ENCODE results near the gene AKR1C8.

Gene AKR1C8

DNA sequence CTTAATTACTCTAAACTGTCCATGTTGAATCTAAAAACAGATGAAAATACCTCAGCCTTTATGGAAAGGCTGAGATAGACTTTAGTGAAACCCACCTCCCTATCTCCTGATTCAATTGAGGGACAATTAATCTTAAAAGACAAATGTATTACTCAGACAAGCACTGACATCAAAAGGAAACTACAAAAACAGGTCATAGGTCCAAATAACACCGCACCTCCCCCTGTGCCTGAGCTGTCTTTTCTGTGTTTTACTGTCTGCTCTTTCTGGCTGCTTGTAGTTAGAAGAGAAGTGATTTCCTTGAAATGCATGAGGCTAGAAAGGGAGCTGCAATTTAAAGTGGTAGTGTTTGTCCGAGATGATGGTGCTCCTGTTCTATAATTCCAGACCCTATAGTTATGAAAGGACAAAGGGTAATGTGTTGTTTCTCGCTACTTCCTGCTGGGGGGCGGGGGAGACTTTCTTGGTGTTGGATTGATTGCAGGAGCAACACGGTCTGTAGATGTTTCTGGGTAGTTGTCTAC lies 16.0 kb downstream of the AKR1C8 start:
- no peak overlapping the region for H3K9ac ChIP-seq (ENCODE audit: low read length)
- TF ChIP-seq, protein P1, sequence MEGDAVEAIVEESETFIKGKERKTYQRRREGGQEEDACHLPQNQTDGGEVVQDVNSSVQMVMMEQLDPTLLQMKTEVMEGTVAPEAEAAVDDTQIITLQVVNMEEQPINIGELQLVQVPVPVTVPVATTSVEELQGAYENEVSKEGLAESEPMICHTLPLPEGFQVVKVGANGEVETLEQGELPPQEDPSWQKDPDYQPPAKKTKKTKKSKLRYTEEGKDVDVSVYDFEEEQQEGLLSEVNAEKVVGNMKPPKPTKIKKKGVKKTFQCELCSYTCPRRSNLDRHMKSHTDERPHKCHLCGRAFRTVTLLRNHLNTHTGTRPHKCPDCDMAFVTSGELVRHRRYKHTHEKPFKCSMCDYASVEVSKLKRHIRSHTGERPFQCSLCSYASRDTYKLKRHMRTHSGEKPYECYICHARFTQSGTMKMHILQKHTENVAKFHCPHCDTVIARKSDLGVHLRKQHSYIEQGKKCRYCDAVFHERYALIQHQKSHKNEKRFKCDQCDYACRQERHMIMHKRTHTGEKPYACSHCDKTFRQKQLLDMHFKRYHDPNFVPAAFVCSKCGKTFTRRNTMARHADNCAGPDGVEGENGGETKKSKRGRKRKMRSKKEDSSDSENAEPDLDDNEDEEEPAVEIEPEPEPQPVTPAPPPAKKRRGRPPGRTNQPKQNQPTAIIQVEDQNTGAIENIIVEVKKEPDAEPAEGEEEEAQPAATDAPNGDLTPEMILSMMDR (IDR thresholded peaks at IDR 0.05; ENCODE audit: low read length), result no peak
- H3K36me3 ChIP-seq (replicated peaks; ENCODE audit: insufficient read depth, low read length), result no peaks in the 10 kb centered on the region
- H3F3A ChIP-seq (ENCODE audit: insufficient read depth, low read length), result no peaks in the 10 kb centered on the region
- no peaks in the 10 kb centered on the region for H3K4me1 ChIP-seq (ENCODE audit: low read length)
- no peak overlapping the region for H2AFZ ChIP-seq (ENCODE audit: low read length)
- no peak overlapping the region for H3K4me3 ChIP-seq (ENCODE audit: low read length)
- H3K27ac ChIP-seq (ENCODE audit: low read length), result no peak overlapping the region
- DNase-seq, result no peak
- H3K9me3 ChIP-seq (replicated peaks; ENCODE audit: insufficient read depth, low read length), result no peaks in the 10 kb centered on the region
- no peaks in the 10 kb centered on the region for H3K27me3 ChIP-seq (replicated peaks; ENCODE audit: insufficient read depth, low read length)
- no peaks in the 10 kb centered on the region for H4K20me1 ChIP-seq (ENCODE audit: insufficient read depth, low read length)
- no peak overlapping the region for H3K4me2 ChIP-seq (ENCODE audit: low read depth, low read length)
- no peaks in the 10 kb centered on the region for H3K9me2 ChIP-seq (replicated peaks; ENCODE audit: insufficient read depth, low read length)
- no peaks in the 10 kb centered on the region for H3K79me2 ChIP-seq (ENCODE audit: low read length)

DNA sequence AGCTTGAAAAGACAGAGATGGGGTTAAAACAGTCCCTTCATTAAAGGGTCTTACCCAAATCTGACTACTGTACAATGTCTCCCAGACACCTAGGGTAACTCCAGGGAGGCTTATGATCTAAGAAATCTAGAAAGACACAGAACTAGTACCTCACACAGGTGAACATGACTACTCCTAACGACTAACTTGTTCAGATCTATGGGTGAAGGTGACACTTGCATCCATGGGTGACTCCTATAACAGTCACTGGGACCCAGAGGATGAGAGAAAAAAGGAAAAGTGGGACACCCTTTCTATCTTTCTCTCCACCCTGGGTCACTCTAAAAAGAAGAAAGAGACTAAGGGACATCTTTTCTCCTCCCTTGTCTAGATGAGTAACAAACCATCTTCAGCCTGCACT lies 19.2 kb downstream of the AKR1C8 start:
- Histone ChIP-seq H2AFZ (ENCODE audit: low read length) (no peak overlapping the region), H3K27me3 (replicated peaks; ENCODE audit: insufficient read depth, low read length) (no peaks in the 10 kb centered on the region), H3F3A (ENCODE audit: insufficient read depth, low read length) (no peaks in the 10 kb centered on the region), H3K36me3 (replicated peaks; ENCODE audit: insufficient read depth, low read length) (no peaks in the 10 kb centered on the region), H3K9ac (ENCODE audit: low read length) (no peak overlapping the region), H4K20me1 (ENCODE audit: insufficient read depth, low read length) (no peaks in the 10 kb centered on the region), H3K9me2 (replicated peaks; ENCODE audit: insufficient read depth, low read length) (no peaks in the 10 kb centered on the region), H3K4me1 (ENCODE audit: low read length) (no peaks in the 10 kb centered on the region), H3K27ac (ENCODE audit: low read length) (no peak overlapping the region), H3K4me2 (ENCODE audit: low read depth, low read length) (no peak overlapping the region), H3K79me2 (ENCODE audit: low read length) (no peaks in the 10 kb centered on the region), H3K9me3 (replicated peaks; ENCODE audit: insufficient read depth, low read length) (no peaks in the 10 kb centered on the region), H3K4me3 (ENCODE audit: low read length) (no peak overlapping the region)
- no peak for DNase-seq
- TF ChIP-seq EZH2phosphoT487 (IDR thresholded peaks at IDR 0.05; ENCODE audit: low read length), result no peak
- TF ChIP-seq EZH2 (optimal IDR thresholded peaks at IDR 0.05; ENCODE audit: low read depth, low read length), result no peak
- TF ChIP-seq, protein P1 (IDR thresholded peaks at IDR 0.05; ENCODE audit: low read length), result no peak

DNA sequence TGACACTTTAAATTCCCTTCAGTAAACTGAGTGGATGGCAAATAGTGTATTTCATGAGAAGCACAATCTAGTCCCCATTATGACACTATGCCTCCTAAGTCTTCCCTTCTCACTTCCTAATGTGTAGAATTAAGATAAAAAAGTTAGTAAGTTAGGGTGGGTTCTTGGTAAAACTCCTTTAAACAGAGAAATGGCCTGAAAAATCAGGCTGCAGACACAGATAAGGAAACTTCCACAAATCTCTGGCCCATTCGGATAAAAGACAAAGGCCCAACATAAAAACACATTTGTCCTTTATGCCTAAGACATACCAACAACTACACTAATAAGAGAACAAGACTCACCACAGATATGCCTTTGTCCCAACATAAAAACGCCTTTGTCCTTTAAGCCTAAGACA lies 21.5 kb downstream of the AKR1C8 start:
- no peak for TF ChIP-seq EZH2phosphoT487 (IDR thresholded peaks at IDR 0.05; ENCODE audit: low read length)
- TF ChIP-seq EZH2 (optimal IDR thresholded peaks at IDR 0.05; ENCODE audit: low read depth, low read length), result no peak
- TF ChIP-seq, protein P1 (IDR thresholded peaks at IDR 0.05; ENCODE audit: low read length), result no peak
- Histone ChIP-seq H3F3A (ENCODE audit: insufficient read depth, low read length) (no peaks in the 10 kb centered on the region), H3K79me2 (ENCODE audit: low read length) (no peaks in the 10 kb centered on the region), H4K20me1 (ENCODE audit: insufficient read depth, low read length) (no peaks in the 10 kb centered on the region), H3K27me3 (replicated peaks; ENCODE audit: insufficient read depth, low read length) (no peaks in the 10 kb centered on the region), H3K36me3 (replicated peaks; ENCODE audit: insufficient read depth, low read length) (no peaks in the 10 kb centered on the region), H3K27ac (ENCODE audit: low read length) (no peak overlapping the region), H3K9me2 (replicated peaks; ENCODE audit: insufficient read depth, low read length) (no peaks in the 10 kb centered on the region), H3K4me3 (ENCODE audit: low read length) (no peak overlapping the region), H2AFZ (ENCODE audit: low read length) (no peak overlapping the region), H3K4me2 (ENCODE audit: low read depth, low read length) (no peak overlapping the region), H3K9me3 (replicated peaks; ENCODE audit: insufficient read depth, low read length) (no peaks in the 10 kb centered on the region), H3K4me1 (ENCODE audit: low read length) (no peaks in the 10 kb centered on the region), H3K9ac (ENCODE audit: low read length) (no peak overlapping the region)
- no peak for DNase-seq

Data from MM.1S (cell line).